ENCODE results near the gene CCNQ.

DNA sequence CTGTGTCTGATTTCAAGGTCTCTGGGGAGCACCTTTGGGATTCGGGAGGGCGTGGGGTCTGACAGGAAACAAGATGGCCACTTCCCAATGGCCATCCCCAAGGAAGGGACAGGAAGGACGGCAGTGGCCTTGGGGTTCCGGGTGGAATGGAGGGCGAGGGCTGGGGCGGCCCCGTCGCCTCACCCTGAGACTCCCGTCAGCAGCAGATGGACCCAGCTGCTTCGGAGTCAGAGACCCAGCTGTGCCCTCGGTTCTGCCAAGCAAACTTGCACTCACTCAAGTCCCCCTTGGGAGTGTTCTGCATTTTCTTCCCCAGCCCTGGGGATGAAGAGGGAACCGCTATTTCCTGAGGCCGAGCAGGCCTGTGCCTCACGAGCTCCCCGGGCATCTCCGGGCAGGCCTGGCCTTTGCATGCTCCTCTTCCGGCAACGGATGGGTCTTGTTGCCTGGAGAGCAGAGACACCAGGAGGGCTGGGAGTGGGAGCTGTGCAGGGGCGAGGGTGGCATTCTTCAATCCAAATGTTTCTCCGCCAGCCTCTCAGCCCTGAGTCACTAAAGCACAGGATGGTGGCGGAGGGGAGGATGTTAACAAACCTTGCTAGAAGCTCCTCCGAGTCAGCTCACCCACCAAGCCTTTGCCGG is 41.2 kb upstream of the CCNQ start:
- TF ChIP-seq, protein P1, sequence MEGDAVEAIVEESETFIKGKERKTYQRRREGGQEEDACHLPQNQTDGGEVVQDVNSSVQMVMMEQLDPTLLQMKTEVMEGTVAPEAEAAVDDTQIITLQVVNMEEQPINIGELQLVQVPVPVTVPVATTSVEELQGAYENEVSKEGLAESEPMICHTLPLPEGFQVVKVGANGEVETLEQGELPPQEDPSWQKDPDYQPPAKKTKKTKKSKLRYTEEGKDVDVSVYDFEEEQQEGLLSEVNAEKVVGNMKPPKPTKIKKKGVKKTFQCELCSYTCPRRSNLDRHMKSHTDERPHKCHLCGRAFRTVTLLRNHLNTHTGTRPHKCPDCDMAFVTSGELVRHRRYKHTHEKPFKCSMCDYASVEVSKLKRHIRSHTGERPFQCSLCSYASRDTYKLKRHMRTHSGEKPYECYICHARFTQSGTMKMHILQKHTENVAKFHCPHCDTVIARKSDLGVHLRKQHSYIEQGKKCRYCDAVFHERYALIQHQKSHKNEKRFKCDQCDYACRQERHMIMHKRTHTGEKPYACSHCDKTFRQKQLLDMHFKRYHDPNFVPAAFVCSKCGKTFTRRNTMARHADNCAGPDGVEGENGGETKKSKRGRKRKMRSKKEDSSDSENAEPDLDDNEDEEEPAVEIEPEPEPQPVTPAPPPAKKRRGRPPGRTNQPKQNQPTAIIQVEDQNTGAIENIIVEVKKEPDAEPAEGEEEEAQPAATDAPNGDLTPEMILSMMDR (conservative IDR thresholded peaks at IDR 0.05; ENCODE audit: low read length): no peak
- no peak for TF ChIP-seq EZH2phosphoT487 (IDR thresholded peaks at IDR 0.05; ENCODE audit: borderline replicate concordance)
